Progenitor cell of endocrine pancreas (in vitro differentiated cells): ENCODE data around the gene SIL1. TPM values are rescaled to one million over a fixed set of nuclear protein-coding genes. Genes with fewer than 3 reads are reported as not detected.
A peak's percentile ranks its signal among the peaks of the same experiment; 100 is the strongest.

ENCODE experiments used
- DNase-seq: peaks from one replicate; pipeline ENCODE4 v3.0.0; 2021; ENCODE audit warnings: low spot score; ENCODE audit not compliant: unreplicated experiment
- H3K27ac Mint-ChIP-seq: 2 replicates; pipeline ENCODE4 v1.8.0; 2021; ENCODE audit warnings: mild to moderate bottlenecking, moderate library complexity, mixed read lengths
- H3K27me3 Mint-ChIP-seq: 2 replicates; pipeline ENCODE4 v1.8.0; 2021; ENCODE audit warnings: mixed read lengths
- H3K36me3 Mint-ChIP-seq: 2 replicates; pipeline ENCODE4 v1.8.0; 2022; ENCODE audit warnings: mixed read lengths; ENCODE audit not compliant: insufficient read depth
- H3K4me1 Mint-ChIP-seq: 2 replicates; pipeline ENCODE4 v1.8.0; 2021; ENCODE audit warnings: low read depth, mixed read lengths
- H3K4me3 Mint-ChIP-seq: 2 replicates; pipeline ENCODE4 v1.8.0; 2021; ENCODE audit warnings: low read depth, mild to moderate bottlenecking, moderate library complexity, mixed read lengths
- H3K9me3 Mint-ChIP-seq: 2 replicates; pipeline ENCODE4 v1.8.0; 2021; ENCODE audit warnings: low read depth, mixed read lengths
- total RNA-seq: library from RNA; stranded (reverse); gene quantifications from 2 replicates; pipeline ENCODE4 v1.2.1, GENCODE V29; 2021
- TF ChIP-seq, protein P1 (sequence below): fragments of 200-600 bp; sonication (generic); IDR thresholded peaks from one replicate; pipeline ENCODE4 v1.5.0; 2021; ENCODE audit warnings: antibody characterized with exemption, mild to moderate bottlenecking; ENCODE audit not compliant: unreplicated experiment

SIL1 gene
- total RNA-seq, 1 donor from 2014 or later, result 26.0 TPM

DNA sequence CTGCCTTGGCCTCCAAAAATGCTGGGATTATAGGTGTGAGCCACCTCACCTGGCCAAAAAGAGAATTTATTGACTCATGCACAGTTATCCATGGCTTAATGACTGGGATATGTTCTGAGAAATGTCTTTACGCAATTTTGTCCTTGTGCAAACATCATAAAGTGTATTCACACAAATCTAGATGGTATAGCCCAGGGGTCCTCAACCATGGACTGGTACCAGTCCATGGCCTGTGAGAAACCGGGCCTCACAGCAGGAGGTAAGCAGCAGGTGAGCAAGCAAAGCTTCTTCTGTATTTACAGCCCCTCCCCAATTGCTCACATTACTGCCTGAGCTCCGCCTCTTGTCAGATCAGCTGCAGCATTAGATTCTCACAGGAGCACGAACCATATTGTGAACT, 12.4 kb upstream of the SIL1 start:
- H3K27ac Mint-ChIP-seq, result peak overlapping the region; percentile 49
- no peaks in the 10 kb centered on the region for H3K36me3 Mint-ChIP-seq
- TF ChIP-seq, protein P1, sequence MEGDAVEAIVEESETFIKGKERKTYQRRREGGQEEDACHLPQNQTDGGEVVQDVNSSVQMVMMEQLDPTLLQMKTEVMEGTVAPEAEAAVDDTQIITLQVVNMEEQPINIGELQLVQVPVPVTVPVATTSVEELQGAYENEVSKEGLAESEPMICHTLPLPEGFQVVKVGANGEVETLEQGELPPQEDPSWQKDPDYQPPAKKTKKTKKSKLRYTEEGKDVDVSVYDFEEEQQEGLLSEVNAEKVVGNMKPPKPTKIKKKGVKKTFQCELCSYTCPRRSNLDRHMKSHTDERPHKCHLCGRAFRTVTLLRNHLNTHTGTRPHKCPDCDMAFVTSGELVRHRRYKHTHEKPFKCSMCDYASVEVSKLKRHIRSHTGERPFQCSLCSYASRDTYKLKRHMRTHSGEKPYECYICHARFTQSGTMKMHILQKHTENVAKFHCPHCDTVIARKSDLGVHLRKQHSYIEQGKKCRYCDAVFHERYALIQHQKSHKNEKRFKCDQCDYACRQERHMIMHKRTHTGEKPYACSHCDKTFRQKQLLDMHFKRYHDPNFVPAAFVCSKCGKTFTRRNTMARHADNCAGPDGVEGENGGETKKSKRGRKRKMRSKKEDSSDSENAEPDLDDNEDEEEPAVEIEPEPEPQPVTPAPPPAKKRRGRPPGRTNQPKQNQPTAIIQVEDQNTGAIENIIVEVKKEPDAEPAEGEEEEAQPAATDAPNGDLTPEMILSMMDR, result no peak
- DNase-seq, result no peak
- H3K9me3 Mint-ChIP-seq, result no peaks in the 10 kb centered on the region
- H3K4me1 Mint-ChIP-seq, result peaks cover 6% of the 10 kb centered on the region
- no peaks in the 10 kb centered on the region for H3K27me3 Mint-ChIP-seq
- H3K4me3 Mint-ChIP-seq, result no peak overlapping the region

DNA sequence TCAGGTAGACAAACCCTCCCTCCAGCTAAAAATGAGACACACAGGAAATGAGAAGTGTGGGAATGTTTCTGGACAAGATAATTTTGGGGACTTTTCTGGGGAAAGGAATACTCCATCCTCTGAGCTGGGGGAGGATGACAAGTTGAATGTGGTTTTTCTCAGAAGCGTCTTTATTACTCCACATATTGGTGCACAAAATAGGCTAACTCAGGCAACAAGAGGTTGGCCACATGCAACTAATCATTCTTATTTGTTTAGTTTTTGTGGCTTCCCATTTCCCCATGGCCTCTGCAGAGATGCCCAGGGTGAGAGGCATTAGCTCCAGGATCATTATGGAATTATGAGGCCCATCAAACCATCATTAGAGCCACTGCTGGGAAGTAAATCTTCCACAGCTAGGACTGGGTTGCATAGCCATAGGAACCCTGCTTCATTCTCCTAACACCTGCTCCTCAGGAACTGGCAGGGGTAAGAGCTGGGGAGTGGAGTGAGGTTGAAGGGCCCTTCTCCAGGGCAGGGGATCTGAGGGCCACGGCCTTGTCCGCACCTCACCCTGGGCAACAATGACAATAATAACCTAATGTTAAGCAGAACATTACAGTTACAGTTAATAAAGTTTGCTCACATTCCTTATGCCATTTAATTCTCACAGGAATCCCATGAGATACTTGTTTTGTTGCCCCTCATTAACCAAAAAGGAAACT, 9.3 kb upstream of the SIL1 start:
- no peak overlapping the region for H3K27ac Mint-ChIP-seq
- H3K4me1 Mint-ChIP-seq, result peaks cover 8% of the 10 kb centered on the region
- no peaks in the 10 kb centered on the region for H3K9me3 Mint-ChIP-seq
- H3K36me3 Mint-ChIP-seq, result no peaks in the 10 kb centered on the region
- TF ChIP-seq, protein P1, result no peak
- no peaks in the 10 kb centered on the region for H3K27me3 Mint-ChIP-seq
- no peak overlapping the region for H3K4me3 Mint-ChIP-seq
- DNase-seq, result no peak

GRCh38 chr5:139205586-139205985, 7.4 kb upstream of the SIL1 start:
- Mint-ChIP-seq H3K27me3 (no peaks in the 10 kb centered on the region), H3K9me3 (no peaks in the 10 kb centered on the region), H3K4me3 (no peak overlapping the region), H3K36me3 (no peaks in the 10 kb centered on the region), H3K4me1 (peaks cover 13% of the 10 kb centered on the region), H3K27ac (no peak overlapping the region)
- DNase-seq, result no peak
- TF ChIP-seq, protein P1, result no peak

DNA sequence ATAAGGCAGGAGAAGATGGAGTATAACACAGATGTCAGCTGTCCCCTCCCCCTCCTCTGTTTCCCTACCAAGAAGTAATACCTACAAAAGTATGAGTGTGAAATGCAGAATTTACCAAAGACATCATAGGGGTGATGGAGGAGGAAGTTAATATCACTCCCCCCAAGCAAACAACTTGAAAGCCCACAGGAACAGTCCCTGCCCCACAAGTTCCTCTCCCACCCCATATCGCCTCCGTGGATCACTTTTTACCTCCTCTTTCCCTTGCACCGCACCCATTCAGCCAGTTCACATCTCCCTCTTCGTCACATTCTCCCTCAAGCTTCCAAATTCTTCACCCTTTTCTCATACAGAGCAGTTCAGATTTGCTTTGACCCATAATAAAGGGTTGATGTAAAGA, 7.0 kb upstream of the SIL1 start:
- Mint-ChIP-seq H3K27ac (no peak overlapping the region), H3K27me3 (no peaks in the 10 kb centered on the region), H3K9me3 (no peaks in the 10 kb centered on the region), H3K4me1 (peaks cover 9% of the 10 kb centered on the region), H3K4me3 (no peak overlapping the region), H3K36me3 (no peaks in the 10 kb centered on the region)
- DNase-seq, result no peak
- TF ChIP-seq, protein P1, result no peak

DNA sequence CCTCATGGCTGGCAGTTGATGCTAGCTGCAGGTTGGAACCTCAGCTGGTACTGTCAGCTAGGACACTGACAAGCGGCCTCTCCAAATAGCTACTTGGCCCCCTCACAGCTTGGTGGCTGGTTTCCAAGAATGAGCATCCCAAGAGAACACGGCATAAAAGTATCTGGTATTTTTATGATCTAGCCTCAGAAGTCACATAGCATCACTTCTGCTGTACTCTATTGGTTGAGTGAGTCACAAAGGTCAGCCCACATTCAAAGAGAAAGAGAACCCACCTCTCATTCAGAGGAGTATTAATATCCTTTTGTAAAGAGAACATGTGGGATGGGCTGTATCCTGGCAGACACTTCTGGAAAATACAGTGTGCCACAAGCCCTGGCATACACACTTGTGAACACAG, 6.0 kb upstream of the SIL1 start:
- TF ChIP-seq, protein P1, result no peak
- DNase-seq, result no peak
- Mint-ChIP-seq H3K4me3 (no peak overlapping the region), H3K9me3 (no peaks in the 10 kb centered on the region), H3K27ac (no peak overlapping the region), H3K4me1 (peaks cover 9% of the 10 kb centered on the region), H3K36me3 (no peaks in the 10 kb centered on the region), H3K27me3 (no peaks in the 10 kb centered on the region)
